GM21526 (cell line): ENCODE results near the gene CAMSAP1.

Experiments used
- ATAC-seq: cut with Tn5 transposase; IDR thresholded peaks from one replicate; pipeline ENCODE4 v1.9.1; 2021; ENCODE audit warnings: moderate library complexity; ENCODE audit not compliant: unreplicated experiment, low FRiP score

The CAMSAP1 gene

DNA sequence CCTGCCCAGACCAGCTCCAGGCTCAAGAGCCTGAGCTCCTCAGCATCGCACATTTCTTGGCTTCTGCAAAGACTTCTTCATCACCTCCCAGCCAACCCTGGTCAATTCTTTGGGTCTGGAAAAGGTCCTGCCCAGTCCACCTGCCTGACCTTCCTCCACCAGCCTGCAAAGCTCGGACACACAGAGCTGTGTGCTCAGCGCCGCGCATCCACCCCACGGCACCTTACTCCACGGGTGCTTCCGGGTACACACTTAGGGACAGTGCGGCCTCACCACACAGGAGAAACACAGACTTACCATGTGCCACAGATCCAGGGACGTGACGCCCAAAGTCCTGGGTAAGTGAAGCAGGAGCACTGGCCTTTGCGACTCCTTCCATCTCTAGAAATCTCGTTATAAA is 108.1 kb downstream of the CAMSAP1 start:
- ATAC-seq = no peak

- ATAC-seq = no peak
Measured at GRCh38 chr9:135798263-135798585, 109.1 kb downstream of the CAMSAP1 start.

DNA sequence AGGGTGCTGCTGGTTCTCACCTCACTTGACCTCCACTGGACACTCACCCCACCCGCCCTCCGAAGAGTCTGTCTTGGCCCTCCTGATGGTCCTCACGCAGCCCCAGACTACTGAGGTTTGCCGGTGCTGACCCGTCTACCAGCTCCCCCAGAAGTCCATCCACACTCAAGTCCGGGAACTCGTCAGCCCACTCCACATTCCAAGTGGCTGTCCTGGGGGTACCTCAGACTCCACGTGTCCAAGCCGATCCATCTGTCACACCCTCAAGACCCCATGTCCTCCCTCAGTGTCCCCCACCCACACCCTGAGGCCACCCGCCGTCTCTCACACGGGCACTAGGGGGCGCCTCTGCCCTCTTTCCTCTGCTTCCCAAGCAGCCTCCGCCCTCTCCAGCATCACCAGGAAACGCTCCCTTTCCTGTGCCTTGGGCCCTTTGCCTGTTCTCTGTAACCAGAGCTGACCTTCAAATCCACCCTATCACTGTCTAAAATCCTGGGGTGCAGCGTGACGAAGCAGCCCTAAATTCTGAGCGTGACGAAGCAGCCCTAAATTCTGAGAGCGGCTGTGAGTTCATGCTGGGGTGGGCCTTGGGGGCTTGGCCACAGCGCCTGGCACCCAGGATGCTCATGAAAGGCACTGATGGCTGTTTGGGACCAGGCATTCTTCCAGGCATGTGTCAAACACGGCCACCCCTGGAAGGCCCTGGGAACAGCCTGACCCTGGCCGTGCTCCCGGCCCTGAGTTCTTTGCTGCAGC is 109.7 kb downstream of the CAMSAP1 start:
- no peak for ATAC-seq

DNA sequence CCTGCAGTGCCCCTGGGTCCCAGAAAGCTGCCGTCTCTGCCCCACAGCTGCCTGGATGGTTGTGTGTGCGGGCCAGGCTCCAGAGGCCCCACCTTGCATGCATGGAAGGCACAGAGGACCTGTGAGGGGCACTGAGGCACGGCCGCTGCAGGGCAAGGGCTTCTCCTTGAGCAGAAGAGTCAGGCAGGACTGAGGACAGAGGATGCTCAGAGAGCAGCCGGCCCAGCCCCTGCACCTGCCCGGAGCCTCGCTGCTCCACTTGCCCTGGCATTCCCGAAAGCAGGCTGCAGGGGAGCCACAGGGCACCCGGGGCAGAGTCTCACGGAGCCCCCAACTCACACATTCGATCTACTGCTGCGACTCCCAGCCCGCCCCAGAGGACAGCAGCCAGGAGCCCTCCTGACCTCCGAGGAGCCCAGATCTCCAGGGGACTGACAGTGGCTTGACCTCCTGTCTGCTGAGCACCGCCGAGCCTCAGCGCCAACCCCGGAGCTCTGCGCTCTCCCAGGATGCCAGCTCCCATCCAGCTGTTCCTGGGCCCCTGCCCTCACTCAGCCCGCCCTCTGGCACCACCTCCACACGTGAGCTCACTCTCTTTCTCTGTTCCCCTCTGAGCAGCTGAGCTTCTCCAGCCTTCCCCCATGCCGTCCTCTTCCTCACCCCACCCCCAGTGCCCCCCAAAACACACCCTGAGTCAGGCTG is 110.4 kb downstream of the CAMSAP1 start:
- ATAC-seq = no peak

GRCh38 chr9:135795391-135795790 is 112.0 kb downstream of the CAMSAP1 start:
- no peak for ATAC-seq

- ATAC-seq = no peak
Measured at GRCh38 chr9:135794361-135794885, 112.9 kb downstream of the CAMSAP1 start.

DNA sequence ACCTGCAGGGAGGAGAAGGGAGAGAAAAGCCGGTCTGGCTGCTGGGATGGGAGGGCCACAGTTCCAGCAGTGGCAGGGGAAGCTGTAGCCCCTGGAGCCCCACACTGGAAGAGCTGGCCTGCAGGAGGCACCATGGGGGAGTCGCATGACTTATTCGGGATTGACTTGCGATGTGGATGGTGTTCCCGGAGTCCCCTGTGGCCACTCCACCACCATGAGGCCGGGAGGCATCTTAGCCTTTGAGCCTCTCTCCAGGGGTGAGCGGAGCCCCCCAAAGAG is 113.3 kb downstream of the CAMSAP1 start:
- ATAC-seq = no peak

- ATAC-seq = no peak
Measured at GRCh38 chr9:135793221-135794056, 113.9 kb downstream of the CAMSAP1 start.

DNA sequence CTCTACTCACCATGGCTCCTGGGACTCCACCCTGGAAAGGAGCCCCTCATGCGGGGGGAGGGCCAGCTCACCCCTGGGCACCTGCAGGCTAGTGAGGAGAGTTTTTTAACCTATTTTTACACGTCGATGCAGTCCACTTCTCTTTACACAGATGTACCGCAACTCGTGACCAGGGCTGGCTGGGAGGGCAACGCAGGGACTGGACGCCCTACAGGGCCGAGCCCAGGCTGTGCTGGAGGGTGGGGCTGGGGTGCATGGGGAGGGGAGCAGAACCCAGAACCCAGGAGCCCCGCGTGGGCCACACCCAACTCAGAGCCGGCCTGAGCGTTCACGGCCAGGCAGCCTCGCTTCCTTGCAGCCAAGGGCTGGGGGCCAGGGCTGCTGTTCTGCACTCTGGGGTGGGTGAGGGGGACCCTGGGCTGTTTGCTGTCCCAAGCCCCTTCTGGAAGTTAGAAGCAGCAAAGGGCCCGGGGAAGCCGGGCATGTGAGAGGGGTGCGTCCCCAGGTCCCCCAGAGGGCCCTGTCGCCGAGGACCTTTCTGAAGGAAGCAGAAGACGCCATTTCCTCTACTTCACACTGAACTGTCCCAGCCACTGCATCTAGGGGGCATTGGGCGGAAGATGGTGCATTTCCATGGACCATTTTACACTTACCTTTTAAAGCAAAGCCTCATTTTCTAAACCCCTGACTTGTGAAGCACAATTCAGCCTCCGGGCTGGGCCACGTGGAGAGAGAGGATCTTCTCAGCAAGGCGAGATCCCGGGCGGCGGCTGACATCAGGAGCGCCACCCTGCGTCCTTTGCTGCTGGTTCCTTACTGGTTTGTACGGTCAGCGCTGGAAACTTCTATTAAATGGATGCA is 114.8 kb downstream of the CAMSAP1 start:
- no peak for ATAC-seq

- no peak for ATAC-seq
Measured at GRCh38 chr9:135791431-135792267, 115.7 kb downstream of the CAMSAP1 start.

- ATAC-seq = no peak
Measured at GRCh38 chr9:135790850-135791249, 116.5 kb downstream of the CAMSAP1 start.

- no peak for ATAC-seq
Measured at GRCh38 chr9:135790356-135790755, 117.0 kb downstream of the CAMSAP1 start.

DNA sequence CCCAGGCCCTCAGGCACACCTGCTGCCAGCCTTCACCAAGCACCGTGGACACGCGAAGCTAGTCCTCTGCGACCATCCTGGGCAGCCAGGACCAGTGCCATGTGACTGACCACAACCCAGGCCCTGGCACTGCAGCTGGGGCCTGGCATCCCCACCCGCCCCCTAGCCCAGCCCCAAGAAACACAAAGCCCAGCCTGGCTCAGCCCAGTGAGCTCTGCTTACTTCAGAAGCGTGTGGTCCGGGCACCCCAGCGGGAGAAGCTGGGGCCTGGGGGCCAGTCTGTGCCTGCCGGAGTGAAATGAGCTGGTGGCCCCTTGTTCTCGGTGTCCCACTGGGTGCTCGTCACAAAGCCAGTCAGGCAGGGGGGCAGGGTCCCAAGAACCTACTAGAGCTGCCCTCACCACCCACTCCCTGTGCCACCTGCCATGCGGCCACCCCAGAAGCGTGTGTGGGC is 117.5 kb downstream of the CAMSAP1 start:
- ATAC-seq = no peak

DNA sequence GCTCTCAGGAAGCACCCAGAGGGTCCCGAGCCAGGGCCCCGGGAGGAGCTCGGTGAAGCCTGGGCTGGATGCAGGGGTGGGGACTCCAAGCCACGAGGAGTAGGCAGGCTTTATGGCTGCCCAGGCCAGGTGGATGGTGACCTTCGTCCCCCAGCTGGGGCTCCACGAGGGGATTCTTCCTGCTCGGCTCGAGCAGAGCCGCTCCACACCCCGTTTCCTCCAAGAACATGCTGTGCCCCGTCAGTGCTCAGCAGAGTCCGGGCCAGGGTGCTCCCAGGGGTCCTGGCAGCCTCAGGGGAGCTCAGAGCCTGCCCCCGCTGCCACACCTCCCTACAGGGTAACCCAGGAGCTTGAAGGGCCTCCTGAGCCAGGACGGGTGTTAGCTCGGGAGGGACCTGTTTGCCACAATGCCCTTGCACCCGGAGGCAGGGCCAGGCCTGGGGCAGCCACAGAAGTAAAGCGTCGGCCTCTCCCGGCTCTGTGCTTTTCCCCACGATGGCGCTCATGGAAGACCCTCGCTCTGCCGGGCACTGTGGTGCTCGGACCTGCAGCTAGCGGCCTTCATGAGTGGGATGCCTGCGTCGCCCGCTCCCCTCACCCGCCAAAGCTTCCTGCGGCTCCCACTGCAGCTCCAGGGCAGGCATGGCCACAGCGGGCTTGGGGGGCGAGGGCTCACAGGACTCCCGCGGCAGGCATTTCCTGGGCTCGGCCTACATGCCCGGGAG is 118.6 kb downstream of the CAMSAP1 start:
- ATAC-seq = no peak

DNA sequence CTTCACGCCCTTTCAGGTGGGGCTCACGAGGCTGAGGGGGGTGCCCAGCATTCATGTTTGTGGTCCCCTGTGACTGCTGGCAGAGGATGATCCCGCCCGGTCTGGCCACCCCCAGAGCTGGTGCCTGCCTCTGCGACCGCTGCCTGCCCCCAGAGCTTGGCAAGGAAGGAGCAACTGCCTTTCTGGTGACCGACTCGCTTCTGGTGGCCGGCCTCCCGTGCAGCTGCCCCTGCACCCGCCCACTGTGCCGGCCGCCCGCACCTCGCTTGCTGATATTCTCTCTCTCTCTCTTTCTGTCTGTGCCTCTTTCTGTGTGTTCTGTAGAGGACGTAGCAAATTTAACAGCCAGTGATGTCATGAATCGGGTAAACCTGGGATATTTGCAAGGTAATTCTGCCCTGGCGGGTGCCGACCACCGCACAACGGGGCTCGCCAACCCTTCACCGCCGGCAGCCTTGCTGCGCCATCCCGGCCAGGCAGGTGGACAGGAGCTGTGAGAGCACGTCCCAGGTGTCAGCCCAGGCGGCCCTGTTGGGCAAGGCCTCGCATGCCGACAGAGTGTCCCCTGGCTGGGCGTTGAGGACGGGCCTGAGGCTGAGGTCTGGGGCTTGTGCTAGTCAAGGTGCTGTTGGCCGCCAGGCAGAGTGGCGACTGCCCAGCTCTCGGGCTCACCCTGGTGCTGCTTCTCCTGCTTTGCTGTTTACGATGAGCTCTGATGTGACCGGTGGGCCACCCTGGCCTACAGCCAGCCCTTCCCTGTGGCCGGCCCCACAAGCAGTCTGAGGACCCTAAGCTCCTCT is 119.4 kb downstream of the CAMSAP1 start:
- ATAC-seq = no peak

DNA sequence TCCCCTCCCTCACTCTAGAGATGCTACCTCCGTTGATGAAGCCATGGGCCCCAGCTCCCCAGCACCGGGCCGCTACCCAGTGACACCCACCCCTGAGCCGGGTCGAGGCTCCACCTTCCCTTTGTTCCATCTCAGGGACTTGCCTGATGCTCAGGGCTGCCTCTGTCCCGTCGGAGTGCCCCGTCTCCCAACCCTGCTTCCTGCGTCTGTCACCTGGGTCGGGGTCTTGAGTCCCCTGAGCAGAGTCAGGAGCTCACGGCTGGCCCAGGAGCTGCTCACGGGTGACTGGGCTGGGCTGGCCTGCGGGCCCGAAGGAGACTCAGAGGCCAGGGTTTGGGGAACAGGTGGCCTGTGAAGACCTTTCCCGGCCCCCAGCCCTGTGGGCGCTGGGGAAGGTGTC is 120.0 kb downstream of the CAMSAP1 start:
- ATAC-seq = no peak

GRCh38 chr9:135786146-135786690 is 121.1 kb downstream of the CAMSAP1 start:
- ATAC-seq = no peak
